GM12801 (cell line): ENCODE data around the gene PELO.

ENCODE experiments used
- CTCF ChIP-seq: IDR thresholded peaks from one replicate; pipeline ENCODE4 v1.5.1; 2011; ENCODE audit warnings: control low read depth; ENCODE audit not compliant: insufficient read length; ENCODE audit errors: extremely low read depth

Gene PELO

GRCh38 chr5:52808316-52808901 is 20.7 kb downstream of the PELO start:
- no peak for TF ChIP-seq CTCF

- no peak for TF ChIP-seq CTCF
These were observed 22.2 kb downstream of the PELO start for GRCh38 chr5:52809884-52810283.

- no peak for TF ChIP-seq CTCF
These were observed 22.7 kb downstream of the PELO start for GRCh38 chr5:52810426-52810825.

- no peak for TF ChIP-seq CTCF
These were observed 23.5 kb downstream of the PELO start for GRCh38 chr5:52811067-52811749.

- no peak for TF ChIP-seq CTCF
These were observed 26.8 kb downstream of the PELO start for GRCh38 chr5:52814352-52815148.

GRCh38 chr5:52817818-52818217 is 30.1 kb downstream of the PELO start:
- TF ChIP-seq CTCF, result no peak

GRCh38 chr5:52818360-52818759 is 30.6 kb downstream of the PELO start:
- TF ChIP-seq CTCF, result no peak
